ENCODE results near the gene RHCG.

DNA sequence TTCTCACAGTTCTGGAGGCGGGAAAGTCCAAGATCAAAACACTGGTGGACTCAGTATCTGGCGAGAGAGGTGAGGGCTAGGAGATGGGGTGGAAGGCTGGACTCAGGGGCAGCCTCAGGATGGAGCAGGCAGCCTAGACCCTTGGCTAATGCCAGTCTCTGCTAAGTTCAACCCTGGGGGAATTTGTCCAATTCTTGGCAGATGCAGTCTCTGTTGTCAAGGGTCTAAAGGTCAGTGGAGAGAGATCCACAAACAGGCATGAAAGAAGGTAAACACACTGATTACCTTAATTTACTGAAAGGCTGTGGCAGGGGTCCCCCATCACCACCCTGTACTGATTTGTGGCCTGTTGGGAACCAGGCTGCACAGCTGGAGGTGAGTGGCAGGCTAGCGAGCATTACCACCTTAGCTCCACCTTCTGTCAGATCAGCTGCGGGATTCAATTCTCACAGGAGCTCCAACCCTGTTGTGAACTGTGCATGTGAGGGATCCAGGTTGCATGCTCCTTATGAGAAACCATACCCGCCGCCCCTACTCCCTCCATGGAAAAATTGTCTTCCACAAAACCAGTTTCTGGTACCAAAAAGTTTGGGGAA, 32.5 kb upstream of the RHCG start:
- no peak for TF ChIP-seq POLR2A (IDR thresholded peaks at IDR 0.05)
- TF ChIP-seq, protein P1, sequence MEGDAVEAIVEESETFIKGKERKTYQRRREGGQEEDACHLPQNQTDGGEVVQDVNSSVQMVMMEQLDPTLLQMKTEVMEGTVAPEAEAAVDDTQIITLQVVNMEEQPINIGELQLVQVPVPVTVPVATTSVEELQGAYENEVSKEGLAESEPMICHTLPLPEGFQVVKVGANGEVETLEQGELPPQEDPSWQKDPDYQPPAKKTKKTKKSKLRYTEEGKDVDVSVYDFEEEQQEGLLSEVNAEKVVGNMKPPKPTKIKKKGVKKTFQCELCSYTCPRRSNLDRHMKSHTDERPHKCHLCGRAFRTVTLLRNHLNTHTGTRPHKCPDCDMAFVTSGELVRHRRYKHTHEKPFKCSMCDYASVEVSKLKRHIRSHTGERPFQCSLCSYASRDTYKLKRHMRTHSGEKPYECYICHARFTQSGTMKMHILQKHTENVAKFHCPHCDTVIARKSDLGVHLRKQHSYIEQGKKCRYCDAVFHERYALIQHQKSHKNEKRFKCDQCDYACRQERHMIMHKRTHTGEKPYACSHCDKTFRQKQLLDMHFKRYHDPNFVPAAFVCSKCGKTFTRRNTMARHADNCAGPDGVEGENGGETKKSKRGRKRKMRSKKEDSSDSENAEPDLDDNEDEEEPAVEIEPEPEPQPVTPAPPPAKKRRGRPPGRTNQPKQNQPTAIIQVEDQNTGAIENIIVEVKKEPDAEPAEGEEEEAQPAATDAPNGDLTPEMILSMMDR (IDR thresholded peaks at IDR 0.05) = no peak

All from esophagus squamous epithelium (tissue), 4 donors.